Liver (tissue), 3 donors: ENCODE data around the gene KCNMB2.

Experiments
- CTCF ChIP-seq: fragments of 150-350 bp; IDR thresholded peaks from 2 replicates; pipeline ENCODE4 v1.5.1; 2017; ENCODE audit warnings: improper control_type of control experiment, low read depth, low read length; ENCODE audit not compliant: missing input control
- EGR1 ChIP-seq, 2 donors: IDR thresholded peaks; 2 replicates each; pipeline ENCODE4 v1.6.1; 2016 to 2018; ENCODE audit warnings: antibody characterized with exemption in 2 of 2, low read depth in 2 of 2
- SP1 ChIP-seq: IDR thresholded peaks from 2 replicates; pipeline ENCODE4 v1.6.1; 2018; ENCODE audit warnings: antibody characterized with exemption, mild to moderate bottlenecking
- donor health status: healthy.
- donor health status: healthy.

- TF ChIP-seq CTCF (no peak), EGR1 (IDR thresholded peaks at IDR 0.05; ENCODE audit: low read depth in 2 of 2) (no peak), SP1 (no peak)
Observed at GRCh38 chr3:178508443-178508825, 27.8 kb upstream of the KCNMB2 start.
